CD4-positive, alpha-beta T cell (primary cell): Measurements from ENCODE around the gene TTLL1. TPM values are rescaled to one million over a fixed set of nuclear protein-coding genes. Genes with fewer than 3 reads are reported as not detected.

ENCODE experiments used
- ATAC-seq: fragments of 200-7000 bp; cut with Tn5 transposase; one replicate; pipeline ENCODE4 v1.10.0; 2022; ENCODE audit warnings: mild to moderate bottlenecking; ENCODE audit not compliant: poor library complexity
- CTCF ChIA-PET: fragments of 350-600 bp; sonication (Branson Sonifier 250); formaldehyde crosslinking; loops from one replicate; lab custom pipeline; 2021; ENCODE audit warnings: antibody characterized with exemption, inconsistent platforms; lab: Charles Lee
- POLR2A ChIA-PET: fragments of 350-600 bp; sonication (Branson Sonifier 250); formaldehyde crosslinking; loops from one replicate; lab custom pipeline; 2021; ENCODE audit warnings: antibody characterized with exemption, inconsistent platforms; lab: Charles Lee
- DNase-seq, 14 experiments: peaks; one replicate each; pipeline ENCODE4 v3.0.0-alpha.2; 2013 to 2020; ENCODE audit warnings: mixed read lengths in 2 of 14
- H3K27ac ChIP-seq, 2 donors: one replicate each; pipeline versions ENCODE4 v1.5.1 to v1.7.0; 2013; ENCODE audit warnings: low read length in 2 of 2, low read depth in 1 of 2, mild to moderate bottlenecking in 1 of 2
- H3K27me3 ChIP-seq, 2 experiments: 1 replicate in 1 of 2; 2 replicates in 1 of 2; pipeline versions ENCODE4 v1.6.1 to v1.7.0; 2013; ENCODE audit warnings: low read length in 2 of 2, control low read depth in 1 of 2, mild to moderate bottlenecking in 1 of 2, moderate library complexity in 1 of 2; ENCODE audit not compliant: insufficient read depth in 2 of 2, control insufficient read depth in 1 of 2
- H3K36me3 ChIP-seq: one replicate; pipeline ENCODE4 v1.6.1; 2013; ENCODE audit warnings: low read length, control low read depth; ENCODE audit not compliant: insufficient read depth
- H3K4me1 ChIP-seq: one replicate; pipeline ENCODE4 v1.6.1; 2013; ENCODE audit warnings: low read length, control low read depth; ENCODE audit not compliant: insufficient read depth
- H3K4me3 ChIP-seq: one replicate; pipeline ENCODE4 v1.5.1; 2013; ENCODE audit warnings: mild to moderate bottlenecking, low read length, moderate library complexity
- H3K9me3 ChIP-seq, 2 experiments: 1 replicate in 1 of 2; 2 replicates in 1 of 2; pipeline versions ENCODE4 v1.6.1 to v1.7.0; 2013; ENCODE audit warnings: low read length in 2 of 2, mild to moderate bottlenecking in 2 of 2, control low read depth in 1 of 2, moderate library complexity in 1 of 2; ENCODE audit not compliant: control insufficient read depth in 1 of 2, insufficient read depth in 1 of 2
- H3K27ac Mint-ChIP-seq: one replicate; pipeline ENCODE4 v1.8.0; 2020; ENCODE audit warnings: mixed read lengths
- H3K27me3 Mint-ChIP-seq: one replicate; pipeline ENCODE4 v1.8.0; 2021; ENCODE audit warnings: mixed read lengths
- H3K36me3 Mint-ChIP-seq: one replicate; pipeline ENCODE4 v1.8.0; 2021; ENCODE audit warnings: low read depth, mixed read lengths
- H3K4me1 Mint-ChIP-seq: one replicate; pipeline ENCODE4 v1.8.0; 2021; ENCODE audit warnings: low read depth, mixed read lengths
- H3K4me3 Mint-ChIP-seq: one replicate; pipeline ENCODE4 v1.8.0; 2020; ENCODE audit warnings: mild to moderate bottlenecking, mixed read lengths
- H3K9me3 Mint-ChIP-seq: one replicate; pipeline ENCODE4 v1.8.0; 2020; ENCODE audit warnings: mixed read lengths
- CTCF ChIP-seq: fragments of 200-600 bp; IDR thresholded peaks from one replicate; pipeline ENCODE4 v1.8.0; 2022; ENCODE audit warnings: antibody characterized with exemption, mild to moderate bottlenecking
- intact Hi-C, 2 experiments: fragments of 100-400 bp; cut with DNase I in 1 of 2; cut with micrococcal nuclease in 1 of 2; formaldehyde crosslinking; loops; one replicate each; pipeline versions ENCODE4 v1.15.1 to v1.9.0; 2023 to 2025; cut with DNase I, micrococcal nuclease
- total RNA-seq, 174 experiments: library from RNA in 2 of 174; stranded (reverse) in 2 of 174; gene quantifications; one replicate each; pipeline ENCODE4 v1.2.3 and lab custom pipeline; 2021 to 2026

TTLL1 gene
- total RNA-seq, 2 experiments from 2014 or later = 2.6 to 2.8 TPM

GRCh38 chr22:43066844-43067385, 22.3 kb downstream of the TTLL1 start:
- no peak for ATAC-seq

GRCh38 chr22:43066134-43066533, 23.1 kb downstream of the TTLL1 start:
- H3K4me3 ChIP-seq = no peak overlapping the region
- H3K27me3 ChIP-seq = no peaks in the 10 kb centered on the region
- peaks cover 42% of the 10 kb centered on the region for H3K36me3 Mint-ChIP-seq
- DNase-seq (no peak), ATAC-seq (no peak)
- H3K4me1 Mint-ChIP-seq = no peaks in the 10 kb centered on the region
- H3K27me3 Mint-ChIP-seq = no peaks in the 10 kb centered on the region
- no peak overlapping the region for H3K27ac ChIP-seq
- H3K4me1 ChIP-seq = no peaks in the 10 kb centered on the region
- intact Hi-C loops = no loop called here
- H3K9me3 ChIP-seq = no peaks in the 10 kb centered on the region
- H3K4me3 Mint-ChIP-seq = no peak overlapping the region
- H3K9me3 Mint-ChIP-seq = no peaks in the 10 kb centered on the region
- H3K36me3 ChIP-seq = peaks cover 40% of the 10 kb centered on the region
- no peak overlapping the region for H3K27ac Mint-ChIP-seq
- POLR2A ChIA-PET = no interaction called here
- CTCF ChIA-PET = no interaction called here
- TF ChIP-seq CTCF = no peak

More at GRCh38 chr22:43066844-43067385, 22.3 kb downstream of the TTLL1 start:
- Mint-ChIP-seq H3K9me3 (no peaks in the 10 kb centered on the region), H3K36me3 (peaks cover 35% of the 10 kb centered on the region), H3K27ac (no peak overlapping the region), H3K27me3 (no peaks in the 10 kb centered on the region), H3K4me1 (no peaks in the 10 kb centered on the region), H3K4me3 (no peak overlapping the region)
- Histone ChIP-seq H3K4me3 (no peak overlapping the region), H3K36me3 (peaks cover 32% of the 10 kb centered on the region), H3K27ac (no peak overlapping the region), H3K4me1 (no peaks in the 10 kb centered on the region), H3K27me3 (no peaks in the 10 kb centered on the region), H3K9me3 (no peaks in the 10 kb centered on the region)
- intact Hi-C loops = no loop called here
- ChIA-PET CTCF (no interaction called here), POLR2A (no interaction called here)
- DNase-seq = no peak
- TF ChIP-seq CTCF = no peak

- Mint-ChIP-seq H3K27ac (no peak overlapping the region), H3K4me3 (no peak overlapping the region), H3K36me3 (peaks cover 42% of the 10 kb centered on the region), H3K4me1 (no peaks in the 10 kb centered on the region), H3K9me3 (no peaks in the 10 kb centered on the region), H3K27me3 (no peaks in the 10 kb centered on the region)
- no peaks in the 10 kb centered on the region for H3K27me3 ChIP-seq
- H3K27ac ChIP-seq = no peak overlapping the region
- no peaks in the 10 kb centered on the region for H3K4me1 ChIP-seq
- no peak for TF ChIP-seq CTCF
- peak in 10 of 14 experiments; percentile 4 to 51 (median 14) for DNase-seq
- intact Hi-C loops = no loop called here
- no peak overlapping the region for H3K4me3 ChIP-seq
- ChIA-PET CTCF (interaction anchor here (0.7 to 1.1 kb wide), 2 partner anchors 11 to 281 kb away, joined by 3 to 4 read pairs; no protein-coding TSS in a partner anchor), POLR2A (interaction anchor here (1.1 kb wide), 1 partner anchor 128 kb away, joined by 4 read pairs; no protein-coding TSS in a partner anchor)
- H3K36me3 ChIP-seq = peaks cover 30% of the 10 kb centered on the region
- peak; percentile 39 for ATAC-seq
- no peaks in the 10 kb centered on the region for H3K9me3 ChIP-seq
These were observed 29.0 kb downstream of the TTLL1 start for GRCh38 chr22:43060183-43060582.
